Lower lobe of right lung (tissue), 1 donor: ENCODE measurements around the gene PRAMEF17. TPM values are rescaled to one million over a fixed set of nuclear protein-coding genes. Genes with fewer than 3 reads are reported as not detected.

Experiments used
- total RNA-seq: library from RNA; stranded (reverse); fragmentation: NEBNext Ultra II Directional; extraction: Animal tissue kit (Norgen Biotek cat#: 25700); gene quantifications from one replicate; pipeline ENCODE4 v1.2.1, GENCODE V29; 2021
- donor health status: DM: no; HTN: yes; CAD: no; lungs with severe emphysema.

PRAMEF17 gene
- total RNA-seq, 1 donor from 2014 or later: not detected

Other genes starting within 250 kb of the PRAMEF17 start
- not detected for gene PRAMEF26, start 233.6 kb upstream of the PRAMEF17 start, total RNA-seq
- gene HNRNPCL4, start 224.0 kb upstream of the PRAMEF17 start, total RNA-seq: not detected
- gene PRAMEF9, start 217.8 kb upstream of the PRAMEF17 start, total RNA-seq: not detected
- not detected for gene PRAMEF13, start 188.2 kb upstream of the PRAMEF17 start, total RNA-seq
- not detected for gene PRAMEF18, start 163.5 kb upstream of the PRAMEF17 start, total RNA-seq
- not detected for gene PRAMEF5, start 135.4 kb upstream of the PRAMEF17 start, total RNA-seq
- gene PRAMEF8, start 104.5 kb upstream of the PRAMEF17 start, total RNA-seq: not detected
- gene PRAMEF33, start 86.1 kb upstream of the PRAMEF17 start, total RNA-seq: not detected
- gene PRAMEF15, start 74.1 kb upstream of the PRAMEF17 start, total RNA-seq: not detected
- not detected for gene PRAMEF14, start 42.5 kb upstream of the PRAMEF17 start, total RNA-seq
- gene PRAMEF19, start 17.7 kb upstream of the PRAMEF17 start, total RNA-seq: not detected
- gene PRAMEF20, start 20.8 kb downstream of the PRAMEF17 start, total RNA-seq: not detected
- not detected for gene LRRC38, start 124.4 kb downstream of the PRAMEF17 start, total RNA-seq
- 33.3 TPM for gene PDPN, start 194.2 kb downstream of the PRAMEF17 start, total RNA-seq